HAP-1 (cell line): ENCODE measurements around the gene PROX1.

Experiments used
- DNase-seq, 2 experiments: peaks; one replicate each; pipeline ENCODE4 v3.0.0-alpha.2; 2016 to 2020; ENCODE audit warnings: low spot score in 2 of 2
- H3K27me3 ChIP-seq: fragments of 250-450 bp; sonication (Bioruptor Pico); 2 replicates; pipeline ENCODE4 v1.5.1; 2020; ENCODE audit warnings: low read depth, mild to moderate bottlenecking, moderate library complexity
- H3K36me3 ChIP-seq: fragments of 250-450 bp; sonication (Bioruptor Pico); replicated peaks from 2 replicates; pipeline ENCODE4 v1.5.1; 2020; ENCODE audit warnings: mild to moderate bottlenecking
- H3K4me1 ChIP-seq: fragments of 250-450 bp; sonication (Bioruptor Pico); 2 replicates; pipeline ENCODE4 v1.5.1; 2020; ENCODE audit warnings: mild to moderate bottlenecking
- H3K4me3 ChIP-seq: fragments of 250-450 bp; sonication (Bioruptor Pico); 2 replicates; pipeline ENCODE4 v1.5.1; 2020; ENCODE audit warnings: mild to moderate bottlenecking, moderate library complexity
- H3K9me3 ChIP-seq: fragments of 250-450 bp; sonication (Bioruptor Pico); 2 replicates; pipeline ENCODE4 v1.5.1; 2020; ENCODE audit warnings: mild to moderate bottlenecking, moderate library complexity
- in situ Hi-C: fragments of 300-500 bp; cut with MboI; formaldehyde crosslinking; loops from 3 replicates; pipeline ENCODE4 v1.14.3; 2020; ENCODE audit warnings: low sequenced_read_pairs, inconsistent platforms, mixed read lengths

PROX1 gene

GRCh38 chr1:213968146-213968825 is 19.5 kb upstream of the PROX1 start:
- no peak for DNase-seq
- no peaks in the 10 kb centered on the region for H3K36me3 ChIP-seq
- in situ Hi-C loops, result no loop called here
- no peaks in the 10 kb centered on the region for H3K9me3 ChIP-seq
- no peak overlapping the region for H3K4me3 ChIP-seq
- no peaks in the 10 kb centered on the region; the same call in 1 of the 2 replicates for H3K4me1 ChIP-seq
- peaks cover 9% of the 10 kb centered on the region; the same call in 1 of the 2 replicates for H3K27me3 ChIP-seq

DNA sequence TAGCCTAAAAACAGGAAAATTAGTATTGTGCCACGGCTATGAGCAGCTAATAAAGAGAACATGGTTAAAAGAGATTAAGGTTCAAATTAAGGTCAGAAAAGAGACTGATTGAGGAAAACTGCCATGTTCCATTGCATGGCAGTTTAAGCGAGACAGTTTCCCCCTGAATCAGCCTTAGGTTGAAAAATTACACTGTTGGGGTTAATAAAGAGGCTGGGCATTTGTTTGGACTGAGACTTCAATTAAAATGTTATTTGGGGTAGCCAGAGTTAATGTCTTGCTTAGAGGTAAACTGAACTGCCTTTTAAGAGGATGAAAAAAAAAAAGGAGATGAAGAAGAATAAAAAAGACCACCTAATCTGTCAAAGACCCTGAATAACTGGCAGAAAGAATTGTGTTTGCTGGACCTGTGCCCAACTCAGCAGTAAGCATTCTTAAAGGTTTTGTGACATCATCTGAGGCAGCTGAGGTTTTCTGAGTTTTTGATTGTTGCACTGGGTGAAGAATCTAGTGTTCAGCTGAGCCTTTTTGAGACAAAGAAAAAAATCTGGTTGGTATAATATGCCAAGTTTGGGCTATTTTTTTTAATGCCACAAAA is 17.7 kb upstream of the PROX1 start:
- Histone ChIP-seq H3K36me3 (no peaks in the 10 kb centered on the region), H3K4me1 (no peaks in the 10 kb centered on the region; the same call in 1 of the 2 replicates), H3K4me3 (no peak overlapping the region), H3K9me3 (no peaks in the 10 kb centered on the region), H3K27me3 (peaks cover 9% of the 10 kb centered on the region; the same call in 1 of the 2 replicates)
- in situ Hi-C loops, result no loop called here
- no peak for DNase-seq

GRCh38 chr1:213972141-213972540 is 15.6 kb upstream of the PROX1 start:
- Histone ChIP-seq H3K4me1 (no peaks in the 10 kb centered on the region; the same call in 1 of the 2 replicates), H3K27me3 (peaks cover 9% of the 10 kb centered on the region; the same call in 1 of the 2 replicates), H3K36me3 (no peaks in the 10 kb centered on the region), H3K4me3 (no peak overlapping the region), H3K9me3 (no peaks in the 10 kb centered on the region)
- in situ Hi-C loops, result no loop called here
- DNase-seq, result no peak

DNA sequence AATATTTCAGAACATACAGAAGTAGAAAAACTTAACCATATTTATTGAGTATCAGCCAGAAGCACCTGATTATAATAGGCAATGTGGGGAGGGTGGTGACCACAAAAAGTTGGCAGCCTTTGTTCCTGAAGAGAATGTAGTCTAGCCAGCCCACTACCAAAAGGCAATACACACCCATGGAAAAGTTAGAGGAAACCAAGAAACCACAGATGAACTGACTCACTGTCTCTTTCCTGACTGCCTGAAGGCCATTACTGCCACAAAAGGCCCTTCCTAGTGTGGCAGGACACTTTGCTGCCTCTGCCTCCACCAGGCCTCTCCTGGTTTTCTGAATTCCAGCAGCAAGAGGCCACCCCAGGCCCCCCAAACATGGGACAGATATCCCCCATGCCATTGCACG is 14.6 kb upstream of the PROX1 start:
- H3K4me1 ChIP-seq, result no peaks in the 10 kb centered on the region; the same call in 1 of the 2 replicates
- H3K36me3 ChIP-seq, result no peaks in the 10 kb centered on the region
- no peaks in the 10 kb centered on the region for H3K9me3 ChIP-seq
- no peak for DNase-seq
- peaks cover 6% of the 10 kb centered on the region; the same call in 1 of the 2 replicates for H3K27me3 ChIP-seq
- no peak overlapping the region for H3K4me3 ChIP-seq
- in situ Hi-C loops, result no loop called here

DNA sequence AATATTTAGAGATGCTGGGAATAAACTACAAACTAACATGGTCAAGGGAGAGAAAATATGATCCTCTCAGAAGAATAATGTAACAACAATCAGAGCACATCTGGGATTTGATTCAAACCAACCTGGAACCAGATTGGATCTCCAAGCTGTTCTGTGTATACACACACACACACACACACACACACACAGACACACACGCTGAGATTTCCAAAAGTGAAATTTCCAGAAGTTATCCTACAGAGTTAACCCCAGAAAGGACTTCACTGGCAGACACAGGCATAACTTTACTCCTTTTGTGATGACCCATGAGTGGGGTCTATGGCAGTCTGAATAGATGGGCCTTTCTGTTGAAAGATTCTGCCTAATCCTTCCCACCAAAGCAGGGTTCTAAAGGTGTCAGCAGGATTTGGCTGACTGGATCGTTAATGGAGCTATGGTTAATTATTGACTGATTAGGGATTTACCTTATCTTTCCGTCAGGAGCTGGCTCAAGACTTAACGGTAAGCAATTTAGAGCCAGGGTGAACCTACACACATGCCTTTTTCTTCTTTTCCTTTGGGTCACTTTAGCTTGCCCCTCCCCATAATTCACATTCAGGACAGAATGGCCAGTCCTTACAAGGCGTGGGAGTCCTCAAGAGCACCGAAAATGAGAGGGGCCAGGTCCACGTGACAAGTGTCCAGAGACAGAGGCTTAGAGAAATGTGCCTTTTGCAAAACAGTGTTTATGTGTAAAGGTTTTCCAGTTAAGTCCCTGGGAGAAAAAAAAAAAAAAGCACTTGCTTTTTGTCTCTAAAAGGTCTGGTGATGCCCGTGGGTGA is 10.9 kb upstream of the PROX1 start:
- Histone ChIP-seq H3K4me3 (no peak overlapping the region), H3K36me3 (no peaks in the 10 kb centered on the region), H3K9me3 (no peaks in the 10 kb centered on the region), H3K27me3 (no peaks in the 10 kb centered on the region), H3K4me1 (peaks cover 4% of the 10 kb centered on the region)
- DNase-seq, result no peak
- in situ Hi-C loops, result no loop called here

- Histone ChIP-seq H3K36me3 (no peaks in the 10 kb centered on the region), H3K4me1 (peaks cover 9% of the 10 kb centered on the region), H3K27me3 (no peaks in the 10 kb centered on the region), H3K9me3 (no peaks in the 10 kb centered on the region), H3K4me3 (no peak overlapping the region)
- in situ Hi-C loops, result no loop called here
- DNase-seq, result no peak
These were observed 10.3 kb upstream of the PROX1 start for GRCh38 chr1:213977486-213977842.

- in situ Hi-C loops, result no loop called here
- H3K36me3 ChIP-seq, result no peaks in the 10 kb centered on the region
- H3K4me3 ChIP-seq, result no peak overlapping the region
- DNase-seq, result no peak
- no peaks in the 10 kb centered on the region for H3K9me3 ChIP-seq
- H3K4me1 ChIP-seq, result peaks cover 11% of the 10 kb centered on the region
- H3K27me3 ChIP-seq, result no peaks in the 10 kb centered on the region
These were observed 9.9 kb upstream of the PROX1 start for GRCh38 chr1:213977909-213978308.

- H3K4me3 ChIP-seq, result no peak overlapping the region
- H3K4me1 ChIP-seq, result peaks cover 16% of the 10 kb centered on the region
- in situ Hi-C loops, result no loop called here
- no peaks in the 10 kb centered on the region for H3K36me3 ChIP-seq
- H3K27me3 ChIP-seq, result no peaks in the 10 kb centered on the region
- H3K9me3 ChIP-seq, result no peaks in the 10 kb centered on the region
- DNase-seq, result no peak
These were observed 7.8 kb upstream of the PROX1 start for GRCh38 chr1:213979751-213980586.

GRCh38 chr1:213980906-213981305 is 6.9 kb upstream of the PROX1 start:
- in situ Hi-C loops, result no loop called here
- Histone ChIP-seq H3K36me3 (no peaks in the 10 kb centered on the region), H3K4me3 (no peak overlapping the region), H3K4me1 (peaks cover 16% of the 10 kb centered on the region), H3K9me3 (no peaks in the 10 kb centered on the region), H3K27me3 (no peaks in the 10 kb centered on the region)
- DNase-seq, result no peak

GRCh38 chr1:213982289-213982671 is 5.5 kb upstream of the PROX1 start:
- in situ Hi-C loops, result no loop called here
- no peak for DNase-seq
- Histone ChIP-seq H3K27me3 (no peaks in the 10 kb centered on the region), H3K4me1 (peaks cover 21% of the 10 kb centered on the region), H3K36me3 (no peaks in the 10 kb centered on the region), H3K9me3 (no peaks in the 10 kb centered on the region), H3K4me3 (peak overlapping the region; percentile 24)

GRCh38 chr1:213982672-213983492 is 4.9 kb upstream of the PROX1 start:
- in situ Hi-C loops, result no loop called here
- Histone ChIP-seq H3K9me3 (no peaks in the 10 kb centered on the region), H3K36me3 (no peaks in the 10 kb centered on the region), H3K4me1 (peaks cover 21% of the 10 kb centered on the region), H3K27me3 (no peaks in the 10 kb centered on the region), H3K4me3 (peak overlapping the region; percentile 24)
- DNase-seq, result peak in 1 of 2 experiments; percentile 67

DNA sequence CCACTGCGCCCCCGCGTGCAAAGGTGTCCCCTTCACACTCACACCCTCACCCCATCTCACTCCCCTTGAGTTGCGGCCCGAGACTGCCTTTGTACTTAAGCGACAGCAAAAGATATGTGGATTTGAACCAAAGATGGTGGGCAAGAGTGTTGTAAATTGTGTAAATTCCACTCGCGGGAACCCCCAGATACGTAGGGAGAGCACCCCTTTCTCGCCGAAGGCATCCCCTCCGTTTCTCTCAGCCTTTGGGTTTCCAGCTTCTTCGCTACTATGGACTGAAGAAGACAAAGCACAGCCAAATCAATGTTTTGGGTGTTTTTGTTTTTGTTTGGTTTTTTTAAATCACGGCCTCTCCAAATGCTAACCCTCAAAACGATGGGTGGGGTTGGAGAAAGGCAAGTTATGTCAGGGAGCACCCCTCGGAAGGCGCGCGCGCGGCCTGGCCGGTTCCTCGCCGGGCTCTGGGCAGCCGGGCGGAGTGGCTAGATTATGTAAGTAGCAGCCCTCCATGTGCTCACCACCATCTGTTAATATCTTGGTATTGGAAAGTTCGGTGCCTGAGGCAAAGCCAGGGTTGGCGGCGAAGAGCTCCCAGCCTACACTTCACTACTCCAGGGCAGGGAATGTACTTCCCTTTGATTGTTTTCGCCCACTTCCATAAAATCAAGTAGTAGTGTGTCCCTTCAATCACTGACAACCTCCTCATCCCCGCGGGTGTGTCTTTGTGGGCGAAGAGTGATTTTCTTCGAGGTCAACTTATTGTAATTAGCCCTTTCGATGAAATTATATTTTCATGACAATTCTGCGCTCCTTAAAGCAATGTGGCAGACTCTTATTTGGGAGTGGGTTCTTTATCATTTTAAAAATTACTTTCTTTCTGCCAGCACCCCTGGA is 4.0 kb upstream of the PROX1 start:
- DNase-seq, result no peak
- Histone ChIP-seq H3K36me3 (no peaks in the 10 kb centered on the region), H3K9me3 (no peaks in the 10 kb centered on the region), H3K27me3 (no peaks in the 10 kb centered on the region), H3K4me3 (no peak overlapping the region), H3K4me1 (peaks cover 16% of the 10 kb centered on the region)
- in situ Hi-C loops, result no loop called here
